Osteoblast (primary cell): ENCODE results near the gene NRN1. TPM values are rescaled to one million over a fixed set of nuclear protein-coding genes. Genes with fewer than 3 reads are reported as not detected.

ENCODE experiments used
- DNase-seq: peaks from one replicate; pipeline ENCODE4 v3.0.0; 2011; ENCODE audit warnings: low spot score, mixed read lengths; ENCODE audit not compliant: insufficient read length; ENCODE audit errors: missing footprints
- H2AFZ ChIP-seq: 2 replicates; pipeline ENCODE4 v1.6.0; 2011; ENCODE audit warnings: mild to moderate bottlenecking, low read length
- H3K27ac ChIP-seq: 2 replicates; pipeline ENCODE4 v1.5.1; 2011; ENCODE audit warnings: mild to moderate bottlenecking, low read depth, low read length, moderate library complexity
- H3K27me3 ChIP-seq: 2 replicates; pipeline ENCODE4 v1.6.0; 2012; ENCODE audit warnings: mild to moderate bottlenecking, control low read depth, inconsistent platforms, low read length, moderate library complexity; ENCODE audit not compliant: insufficient read depth
- H3K36me3 ChIP-seq: 2 replicates; pipeline ENCODE4 v1.5.1; 2011; ENCODE audit warnings: mild to moderate bottlenecking, low read length, control low read depth, moderate library complexity; ENCODE audit not compliant: insufficient read depth
- H3K4me1 ChIP-seq: 2 replicates; pipeline ENCODE4 v1.5.1; 2011; ENCODE audit warnings: mild to moderate bottlenecking, low read length, control low read depth, moderate library complexity; ENCODE audit not compliant: insufficient read depth
- H3K4me2 ChIP-seq: 2 replicates; pipeline ENCODE4 v1.6.0; 2011; ENCODE audit warnings: mild to moderate bottlenecking, low read length; ENCODE audit not compliant: insufficient read depth
- H3K4me3 ChIP-seq: fragments of 200-600 bp; sonication (generic); 3 replicates; pipeline ENCODE4 v1.5.1; 2012; ENCODE audit warnings: mild to moderate bottlenecking, low read length, inconsistent platforms; ENCODE audit not compliant: insufficient read depth
- H3K79me2 ChIP-seq: 2 replicates; pipeline ENCODE4 v1.6.0; 2012; ENCODE audit warnings: mild to moderate bottlenecking, low read length, control low read depth, inconsistent platforms; ENCODE audit not compliant: insufficient read depth
- H3K9me3 ChIP-seq: 2 replicates; pipeline ENCODE4 v1.5.1; 2011; ENCODE audit warnings: low read depth, low read length, control low read depth
- H4K20me1 ChIP-seq: 2 replicates; pipeline ENCODE4 v1.6.0; 2012; ENCODE audit warnings: mild to moderate bottlenecking, low read length, control low read depth; ENCODE audit not compliant: insufficient read depth
- total RNA-seq: library from RNA; depleted of rRNA; stranded (reverse); fragments of >200 nt; gene quantifications from 2 replicates; pipeline ENCODE4 v1.2.3, GENCODE V29; 2012
- TF ChIP-seq, protein P1 (sequence below): IDR thresholded peaks from 2 replicates; pipeline ENCODE4 v1.5.1; 2011; ENCODE audit warnings: mild to moderate bottlenecking, low read depth, low read length, moderate library complexity; ENCODE audit errors: extremely low read depth

Gene NRN1
- total RNA-seq, 1 donor = 56.1 TPM

DNA sequence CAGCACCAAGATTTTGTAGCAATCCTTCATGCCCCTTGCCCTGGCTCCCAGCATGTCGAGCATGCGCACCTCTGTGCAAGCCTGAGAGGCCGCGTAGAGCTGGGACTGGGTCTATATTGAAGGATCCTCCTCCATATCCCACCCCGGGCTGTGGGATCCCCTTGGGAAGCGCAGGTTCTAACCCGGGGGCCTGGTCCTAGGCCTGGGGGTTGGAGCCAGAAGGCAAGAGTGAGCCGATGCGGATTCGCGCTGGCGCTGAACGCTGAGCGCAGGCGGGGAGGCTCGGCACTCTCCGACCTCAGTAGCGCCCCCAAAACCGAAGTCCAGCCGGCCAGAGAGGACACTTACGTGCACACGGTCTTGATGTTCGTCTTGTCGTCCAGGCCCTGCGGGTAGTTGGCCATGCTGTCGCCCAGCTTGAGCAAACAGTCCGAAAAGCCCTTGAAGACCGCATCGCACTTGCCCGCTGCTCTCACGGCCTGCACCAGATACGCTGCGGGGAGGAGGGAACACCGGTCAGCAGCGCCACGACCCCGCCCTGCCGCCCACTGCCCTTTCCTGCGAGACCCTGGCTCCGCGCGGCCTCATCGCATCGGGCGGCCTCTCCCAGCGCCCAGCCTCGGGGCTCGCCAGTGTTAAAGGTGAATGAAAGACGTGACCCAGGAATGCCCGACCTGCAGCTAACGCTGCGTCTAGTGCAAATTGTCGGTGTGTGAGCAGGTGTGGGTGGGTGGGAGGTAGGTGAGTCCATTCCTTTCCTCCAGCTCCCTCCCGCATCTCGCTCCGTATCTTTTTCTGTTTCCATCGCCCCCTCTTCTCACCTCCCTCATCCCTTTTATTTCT lies 4.5 kb downstream of the NRN1 start:
- H3K4me1 ChIP-seq = peaks cover 6% of the 10 kb centered on the region
- DNase-seq = peak; percentile 59
- no peak overlapping the region for H3K4me3 ChIP-seq
- H3K27me3 ChIP-seq = peaks cover 52% of the 10 kb centered on the region
- no peak overlapping the region for H3K27ac ChIP-seq
- peaks cover 19% of the 10 kb centered on the region for H3K79me2 ChIP-seq
- TF ChIP-seq, protein P1, sequence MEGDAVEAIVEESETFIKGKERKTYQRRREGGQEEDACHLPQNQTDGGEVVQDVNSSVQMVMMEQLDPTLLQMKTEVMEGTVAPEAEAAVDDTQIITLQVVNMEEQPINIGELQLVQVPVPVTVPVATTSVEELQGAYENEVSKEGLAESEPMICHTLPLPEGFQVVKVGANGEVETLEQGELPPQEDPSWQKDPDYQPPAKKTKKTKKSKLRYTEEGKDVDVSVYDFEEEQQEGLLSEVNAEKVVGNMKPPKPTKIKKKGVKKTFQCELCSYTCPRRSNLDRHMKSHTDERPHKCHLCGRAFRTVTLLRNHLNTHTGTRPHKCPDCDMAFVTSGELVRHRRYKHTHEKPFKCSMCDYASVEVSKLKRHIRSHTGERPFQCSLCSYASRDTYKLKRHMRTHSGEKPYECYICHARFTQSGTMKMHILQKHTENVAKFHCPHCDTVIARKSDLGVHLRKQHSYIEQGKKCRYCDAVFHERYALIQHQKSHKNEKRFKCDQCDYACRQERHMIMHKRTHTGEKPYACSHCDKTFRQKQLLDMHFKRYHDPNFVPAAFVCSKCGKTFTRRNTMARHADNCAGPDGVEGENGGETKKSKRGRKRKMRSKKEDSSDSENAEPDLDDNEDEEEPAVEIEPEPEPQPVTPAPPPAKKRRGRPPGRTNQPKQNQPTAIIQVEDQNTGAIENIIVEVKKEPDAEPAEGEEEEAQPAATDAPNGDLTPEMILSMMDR = no peak
- no peak overlapping the region for H2AFZ ChIP-seq
- H3K9me3 ChIP-seq = no peaks in the 10 kb centered on the region
- H3K4me2 ChIP-seq = peak overlapping the region; percentile 94
- no peaks in the 10 kb centered on the region for H4K20me1 ChIP-seq
- no peaks in the 10 kb centered on the region for H3K36me3 ChIP-seq

DNA sequence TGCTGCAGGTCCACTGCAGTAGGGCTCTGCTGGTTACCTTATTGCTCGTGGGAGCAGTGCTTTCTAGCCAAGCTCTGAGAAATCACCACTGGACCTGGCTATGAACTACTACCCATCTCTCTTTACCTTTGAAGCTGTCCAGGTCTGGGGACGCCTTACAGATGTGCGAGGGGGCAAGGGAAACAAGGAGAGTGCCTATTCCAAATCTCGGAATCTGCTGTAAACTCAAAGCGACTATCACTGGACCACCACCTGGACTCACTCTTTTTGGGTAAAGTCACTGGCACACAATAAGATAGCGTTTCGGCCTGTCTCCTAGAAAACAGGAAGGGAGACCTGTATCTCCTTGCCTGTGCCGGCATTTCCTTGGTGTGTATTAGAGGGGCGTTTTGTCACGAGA lies 5.3 kb downstream of the NRN1 start:
- Histone ChIP-seq H2AFZ (no peak overlapping the region), H3K36me3 (no peaks in the 10 kb centered on the region), H3K79me2 (peaks cover 19% of the 10 kb centered on the region), H3K4me2 (no peak overlapping the region), H3K27ac (no peak overlapping the region), H3K4me1 (peaks cover 7% of the 10 kb centered on the region), H3K9me3 (no peaks in the 10 kb centered on the region), H3K27me3 (peaks cover 44% of the 10 kb centered on the region), H3K4me3 (no peak overlapping the region), H4K20me1 (no peaks in the 10 kb centered on the region)
- peak; percentile 27 for DNase-seq
- TF ChIP-seq, protein P1 = no peak

DNA sequence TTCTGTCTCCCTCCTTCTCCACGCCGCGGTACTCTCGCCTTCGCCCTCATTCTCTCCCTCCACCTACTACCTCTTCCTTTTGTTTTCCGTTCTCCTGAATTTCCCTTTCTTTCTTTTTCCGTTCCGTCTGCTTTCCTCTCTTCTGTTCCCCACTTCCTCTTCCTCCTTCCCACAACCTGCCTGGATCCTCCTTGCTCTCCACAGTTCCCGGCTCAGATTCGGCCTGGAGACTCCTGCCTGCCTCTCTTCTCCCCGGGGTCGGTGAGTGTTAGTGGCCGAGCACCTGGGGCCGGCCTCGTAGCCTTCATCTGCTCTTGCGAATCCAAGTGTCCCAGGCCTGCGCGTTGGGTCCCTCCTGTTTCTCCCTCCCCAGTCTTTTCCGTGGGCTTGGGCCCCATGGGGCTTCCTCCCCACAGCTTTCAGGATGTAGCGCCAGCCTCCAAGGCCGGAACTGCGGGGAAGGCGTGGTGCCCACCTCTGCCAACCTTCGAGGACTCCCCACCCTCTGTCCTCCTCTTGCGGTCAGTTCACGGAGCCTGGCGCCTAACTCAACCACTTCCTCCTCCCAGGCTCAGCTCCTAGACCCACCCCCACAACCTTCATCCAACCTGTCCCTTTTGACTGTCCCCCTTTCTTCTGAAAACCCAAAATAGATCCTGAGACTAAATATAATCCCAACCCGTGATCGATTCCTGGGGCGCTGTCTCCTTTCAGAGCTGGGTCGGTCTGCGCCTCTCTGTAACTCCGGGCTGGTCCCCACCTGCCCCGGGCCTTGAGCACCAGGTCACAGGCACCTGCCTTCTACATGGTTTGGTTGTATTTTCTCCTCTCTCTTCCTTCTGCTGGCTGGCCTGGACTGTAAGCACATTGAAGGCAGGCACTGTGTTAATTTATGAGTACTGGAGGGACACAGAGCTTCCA lies 6.8 kb downstream of the NRN1 start:
- peak overlapping the region; percentile 64 for H3K4me3 ChIP-seq
- peak overlapping the region; percentile 76 for H3K4me2 ChIP-seq
- peaks cover 39% of the 10 kb centered on the region for H3K27me3 ChIP-seq
- no peaks in the 10 kb centered on the region for H3K9me3 ChIP-seq
- no peaks in the 10 kb centered on the region for H4K20me1 ChIP-seq
- no peaks in the 10 kb centered on the region for H3K36me3 ChIP-seq
- H3K4me1 ChIP-seq = peaks cover 11% of the 10 kb centered on the region
- peak; percentile 80 for DNase-seq
- no peak overlapping the region for H3K27ac ChIP-seq
- TF ChIP-seq, protein P1 = no peak
- H3K79me2 ChIP-seq = peaks cover 13% of the 10 kb centered on the region
- H2AFZ ChIP-seq = no peak overlapping the region
